ENCODE results near the gene FTH1.
A peak's percentile ranks its signal among the peaks of the same experiment; 100 is the strongest.
"Not testable (repeated sequence)": the region's sequence is repeated elsewhere in the genome, so short reads cannot be mapped to it uniquely, and the experiment has no call there.

Gene FTH1

GRCh38 chr11:61978703-61979661, 11.5 kb upstream of the FTH1 start:
- DNase-seq, result no peak

- DNase-seq, result no peak
Measured at GRCh38 chr11:61976813-61977475, 9.5 kb upstream of the FTH1 start.

GRCh38 chr11:61976420-61976800, 9.0 kb upstream of the FTH1 start:
- DNase-seq, result no peak

- DNase-seq, result no peak
Measured at GRCh38 chr11:61975638-61976419, 8.4 kb upstream of the FTH1 start.

GRCh38 chr11:61974766-61975631, 7.6 kb upstream of the FTH1 start:
- DNase-seq, result no peak

- no peak for DNase-seq
Measured at GRCh38 chr11:61973476-61974162, 6.2 kb upstream of the FTH1 start.

- DNase-seq, result no peak
Measured at GRCh38 chr11:61972672-61973475, 5.4 kb upstream of the FTH1 start.

- no peak for DNase-seq
Measured at GRCh38 chr11:61972112-61972671, 4.8 kb upstream of the FTH1 start.

- DNase-seq, result peak; percentile 86
Measured at GRCh38 chr11:61971248-61972111, 4.0 kb upstream of the FTH1 start.

GRCh38 chr11:61969838-61970662, 2.6 kb upstream of the FTH1 start:
- no peak for DNase-seq

GRCh38 chr11:61969391-61969758, 1.9 kb upstream of the FTH1 start:
- no peak for DNase-seq

- no peak for DNase-seq
Measured at GRCh38 chr11:61968758-61969390, 1.4 kb upstream of the FTH1 start.

- peak; percentile 59 for DNase-seq
Measured at GRCh38 chr11:61967924-61968757, 707 bp upstream of the FTH1 start.

GRCh38 chr11:61966734-61967115, 709 bp downstream of the FTH1 start:
- no peak for DNase-seq

GRCh38 chr11:61964666-61965271, 2.7 kb downstream of the FTH1 start:
- not testable (repeated sequence) for DNase-seq

GRCh38 chr11:61964058-61964665, 3.3 kb downstream of the FTH1 start:
- no peak for DNase-seq

All from NCI-H510A (cell line).